Type B pancreatic cell (in vitro differentiated cells): ENCODE data around the gene UNC45A. TPM values are rescaled to one million over a fixed set of nuclear protein-coding genes. Genes with fewer than 3 reads are reported as not detected.

Source experiments
- DNase-seq: peaks from one replicate; pipeline ENCODE4 v3.0.0; 2021; ENCODE audit warnings: mixed read lengths; ENCODE audit not compliant: unreplicated experiment; ENCODE audit errors: extremely low spot score
- H3K27ac Mint-ChIP-seq: 2 replicates; pipeline ENCODE4 v1.8.0; 2021; ENCODE audit warnings: mild to moderate bottlenecking, mixed read lengths
- H3K27me3 Mint-ChIP-seq: 2 replicates; pipeline ENCODE4 v1.8.0; 2021; ENCODE audit warnings: mixed read lengths
- H3K36me3 Mint-ChIP-seq: 2 replicates; pipeline ENCODE4 v1.8.0; 2021; ENCODE audit warnings: mixed read lengths
- H3K4me1 Mint-ChIP-seq: one replicate; pipeline ENCODE4 v1.8.0; 2021; ENCODE audit warnings: mixed read lengths; ENCODE audit not compliant: unreplicated experiment
- H3K4me3 Mint-ChIP-seq: 2 replicates; pipeline ENCODE4 v1.8.0; 2021; ENCODE audit warnings: mild to moderate bottlenecking, mixed read lengths
- H3K9me3 Mint-ChIP-seq: 2 replicates; pipeline ENCODE4 v1.8.0; 2021; ENCODE audit warnings: mixed read lengths
- total RNA-seq: library from RNA; stranded (reverse); gene quantifications from 2 replicates; pipeline ENCODE4 v1.2.1, GENCODE V29; 2021; ENCODE audit warnings: low replicate concordance
- TF ChIP-seq, protein P1 (sequence below): fragments of 200-600 bp; sonication (generic); conservative IDR thresholded peaks from 2 replicates; pipeline ENCODE4 v1.5.0; 2021; ENCODE audit warnings: antibody characterized with exemption, mild to moderate bottlenecking

UNC45A gene
- total RNA-seq, 1 donor from 2014 or later, result 78.9 TPM

DNA sequence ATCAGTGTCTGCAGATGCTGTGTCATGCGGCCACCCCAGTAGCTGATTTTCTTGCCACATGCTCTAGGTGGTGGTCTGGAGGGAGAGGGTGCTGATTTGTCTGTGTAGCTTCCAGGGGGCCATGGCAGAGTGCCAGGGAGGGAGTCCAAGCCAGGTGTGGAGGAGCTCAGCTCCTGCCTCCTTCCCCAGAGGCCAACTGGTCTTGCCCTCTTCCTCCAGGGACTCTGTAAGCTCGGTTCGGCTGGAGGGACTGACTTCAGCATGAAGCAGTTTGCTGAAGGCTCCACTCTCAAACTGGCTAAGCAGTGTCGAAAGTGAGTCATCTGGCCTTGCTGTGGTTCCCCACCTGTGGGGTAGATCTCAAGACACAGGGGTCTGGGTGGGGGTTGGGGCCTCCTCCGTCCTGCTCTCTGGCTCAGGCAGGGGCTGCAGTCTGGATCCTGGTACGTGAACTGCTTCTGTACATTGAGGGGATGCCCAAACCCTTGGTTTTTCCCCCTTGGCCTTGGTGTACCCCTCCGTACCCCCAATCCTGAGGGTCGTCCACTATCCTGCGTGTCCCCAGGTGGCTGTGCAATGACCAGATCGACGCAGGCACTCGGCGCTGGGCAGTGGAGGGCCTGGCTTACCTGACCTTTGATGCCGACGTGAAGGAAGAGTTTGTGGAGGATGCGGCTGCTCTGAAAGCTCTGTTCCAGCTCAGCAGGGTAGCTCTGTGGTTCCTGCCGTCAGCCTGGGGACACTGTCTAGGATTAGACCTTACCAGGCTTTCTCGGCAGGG is 12.7 kb downstream of the UNC45A start:
- H3K4me3 Mint-ChIP-seq, result no peak overlapping the region
- H3K27me3 Mint-ChIP-seq, result no peaks in the 10 kb centered on the region
- H3K4me1 Mint-ChIP-seq, result no peaks in the 10 kb centered on the region
- H3K27ac Mint-ChIP-seq, result no peak overlapping the region
- DNase-seq, result no peak
- peaks cover 4% of the 10 kb centered on the region for H3K36me3 Mint-ChIP-seq
- no peaks in the 10 kb centered on the region for H3K9me3 Mint-ChIP-seq
- TF ChIP-seq, protein P1, sequence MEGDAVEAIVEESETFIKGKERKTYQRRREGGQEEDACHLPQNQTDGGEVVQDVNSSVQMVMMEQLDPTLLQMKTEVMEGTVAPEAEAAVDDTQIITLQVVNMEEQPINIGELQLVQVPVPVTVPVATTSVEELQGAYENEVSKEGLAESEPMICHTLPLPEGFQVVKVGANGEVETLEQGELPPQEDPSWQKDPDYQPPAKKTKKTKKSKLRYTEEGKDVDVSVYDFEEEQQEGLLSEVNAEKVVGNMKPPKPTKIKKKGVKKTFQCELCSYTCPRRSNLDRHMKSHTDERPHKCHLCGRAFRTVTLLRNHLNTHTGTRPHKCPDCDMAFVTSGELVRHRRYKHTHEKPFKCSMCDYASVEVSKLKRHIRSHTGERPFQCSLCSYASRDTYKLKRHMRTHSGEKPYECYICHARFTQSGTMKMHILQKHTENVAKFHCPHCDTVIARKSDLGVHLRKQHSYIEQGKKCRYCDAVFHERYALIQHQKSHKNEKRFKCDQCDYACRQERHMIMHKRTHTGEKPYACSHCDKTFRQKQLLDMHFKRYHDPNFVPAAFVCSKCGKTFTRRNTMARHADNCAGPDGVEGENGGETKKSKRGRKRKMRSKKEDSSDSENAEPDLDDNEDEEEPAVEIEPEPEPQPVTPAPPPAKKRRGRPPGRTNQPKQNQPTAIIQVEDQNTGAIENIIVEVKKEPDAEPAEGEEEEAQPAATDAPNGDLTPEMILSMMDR, result no peak

DNA sequence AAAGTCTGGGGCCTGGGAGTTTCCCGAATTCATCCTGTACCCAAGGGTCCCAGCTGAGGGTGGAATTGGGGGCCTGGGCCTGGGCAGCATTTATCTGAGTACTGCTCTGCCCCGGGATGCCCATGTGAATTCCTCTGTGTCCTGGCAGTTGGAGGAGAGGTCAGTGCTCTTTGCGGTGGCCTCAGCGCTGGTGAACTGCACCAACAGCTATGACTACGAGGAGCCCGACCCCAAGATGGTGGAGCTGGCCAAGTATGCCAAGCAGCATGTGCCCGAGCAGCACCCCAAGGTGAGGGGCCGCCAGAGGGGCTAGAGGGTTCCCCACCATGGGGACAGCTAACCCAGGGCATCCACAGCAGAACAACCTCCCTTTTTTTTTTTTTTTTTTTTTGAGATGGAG is 13.4 kb downstream of the UNC45A start:
- no peaks in the 10 kb centered on the region for H3K9me3 Mint-ChIP-seq
- no peaks in the 10 kb centered on the region for H3K27me3 Mint-ChIP-seq
- no peak overlapping the region for H3K27ac Mint-ChIP-seq
- peaks cover 4% of the 10 kb centered on the region for H3K36me3 Mint-ChIP-seq
- TF ChIP-seq, protein P1, result no peak
- H3K4me1 Mint-ChIP-seq, result no peaks in the 10 kb centered on the region
- DNase-seq, result no peak
- no peak overlapping the region for H3K4me3 Mint-ChIP-seq

DNA sequence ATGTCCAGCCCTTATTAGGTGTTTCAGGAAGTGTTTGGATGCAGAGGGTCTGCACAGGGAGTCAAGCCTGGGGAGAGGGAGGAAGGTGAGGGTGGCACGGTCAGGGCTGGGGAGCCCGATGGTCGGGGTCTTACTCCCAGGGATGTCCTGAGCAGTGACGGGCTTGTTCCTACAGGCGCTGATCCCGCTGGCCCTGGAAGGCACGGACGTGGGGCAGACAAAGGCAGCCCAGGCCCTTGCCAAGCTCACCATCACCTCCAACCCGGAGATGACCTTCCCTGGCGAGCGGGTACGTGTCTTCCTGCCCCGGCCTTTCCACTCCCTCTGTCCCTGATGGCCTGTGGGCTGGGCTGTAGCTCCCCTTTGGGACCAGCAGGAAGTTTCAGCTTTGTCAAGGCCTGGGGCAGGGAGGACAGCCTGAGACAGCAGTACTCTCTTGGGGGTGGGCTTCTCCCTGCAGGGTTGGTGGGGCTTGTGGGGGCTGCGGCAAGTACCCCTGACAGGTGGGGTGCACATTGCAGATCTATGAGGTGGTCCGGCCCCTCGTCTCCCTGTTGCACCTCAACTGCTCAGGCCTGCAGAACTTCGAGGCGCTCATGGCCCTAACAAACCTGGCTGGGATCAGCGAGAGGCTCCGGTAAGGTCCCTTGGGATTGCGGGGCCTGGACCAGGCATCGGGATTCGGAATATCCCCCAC is 15.0 kb downstream of the UNC45A start:
- no peak for DNase-seq
- H3K4me3 Mint-ChIP-seq, result no peak overlapping the region
- peaks cover 4% of the 10 kb centered on the region for H3K36me3 Mint-ChIP-seq

DNA sequence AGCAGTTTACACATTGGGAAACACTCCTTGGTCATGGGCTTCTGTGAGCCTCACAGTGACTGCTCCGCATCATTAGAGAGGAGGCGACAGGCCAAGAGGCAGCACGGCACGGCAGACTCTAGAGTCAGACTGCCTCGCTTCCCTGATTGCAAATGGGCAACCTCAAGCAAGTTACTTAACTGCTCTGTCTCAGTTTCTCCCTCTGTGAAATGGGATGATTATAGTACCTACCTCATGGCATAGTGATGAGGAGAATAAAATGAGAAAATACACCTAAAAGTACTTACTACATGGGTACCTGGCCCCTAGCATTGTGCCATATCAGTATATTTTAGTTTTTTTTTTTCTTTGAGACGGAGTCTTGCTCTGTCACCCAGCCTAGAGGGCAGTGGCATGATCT is 15.6 kb downstream of the UNC45A start:
- TF ChIP-seq, protein P1, result no peak
- H3K4me1 Mint-ChIP-seq, result peaks cover 1% of the 10 kb centered on the region
- no peak overlapping the region for H3K4me3 Mint-ChIP-seq
- H3K36me3 Mint-ChIP-seq, result peaks cover 4% of the 10 kb centered on the region
- DNase-seq, result no peak
- no peaks in the 10 kb centered on the region for H3K9me3 Mint-ChIP-seq
- H3K27ac Mint-ChIP-seq, result no peak overlapping the region
- H3K27me3 Mint-ChIP-seq, result no peaks in the 10 kb centered on the region

More for the DNA sequence above, 15.0 kb downstream of the UNC45A start:
- H3K27me3 Mint-ChIP-seq, result no peaks in the 10 kb centered on the region
- no peaks in the 10 kb centered on the region for H3K4me1 Mint-ChIP-seq
- TF ChIP-seq, protein P1, result no peak
- no peaks in the 10 kb centered on the region for H3K9me3 Mint-ChIP-seq
- no peak overlapping the region for H3K27ac Mint-ChIP-seq

DNA sequence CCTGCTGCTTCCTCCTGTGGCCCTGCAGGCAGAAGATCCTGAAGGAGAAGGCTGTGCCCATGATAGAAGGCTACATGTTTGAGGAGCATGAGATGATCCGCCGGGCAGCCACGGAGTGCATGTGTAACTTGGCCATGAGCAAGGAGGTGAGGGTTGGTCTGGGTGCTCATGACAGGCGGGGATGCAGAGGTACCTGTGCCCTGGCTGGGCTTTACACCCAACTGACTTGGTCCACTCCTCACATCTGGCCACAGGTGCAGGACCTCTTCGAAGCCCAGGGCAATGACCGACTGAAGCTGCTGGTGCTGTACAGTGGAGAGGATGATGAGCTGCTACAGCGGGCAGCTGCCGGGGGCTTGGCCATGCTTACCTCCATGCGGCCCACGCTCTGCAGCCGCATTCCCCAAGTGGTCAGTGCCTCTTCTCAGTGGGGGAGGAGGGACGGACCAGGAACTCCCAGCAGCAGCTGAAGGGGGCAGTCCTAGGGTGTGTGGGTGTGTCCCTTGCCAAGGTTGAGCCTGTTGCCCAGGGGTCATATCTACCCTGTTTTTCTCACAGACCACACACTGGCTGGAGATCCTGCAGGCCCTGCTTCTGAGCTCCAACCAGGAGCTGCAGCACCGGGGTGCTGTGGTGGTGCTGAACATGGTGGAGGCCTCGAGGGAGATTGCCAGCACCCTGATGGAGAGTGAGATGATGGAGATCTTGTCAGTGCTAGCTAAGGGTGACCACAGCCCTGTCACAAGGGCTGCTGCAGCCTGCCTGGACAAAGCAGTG is 18.0 kb downstream of the UNC45A start:
- no peaks in the 10 kb centered on the region for H3K9me3 Mint-ChIP-seq
- TF ChIP-seq, protein P1, result no peak
- no peak overlapping the region for H3K27ac Mint-ChIP-seq
- H3K4me1 Mint-ChIP-seq, result peaks cover 8% of the 10 kb centered on the region
- peaks cover 4% of the 10 kb centered on the region for H3K36me3 Mint-ChIP-seq
- H3K27me3 Mint-ChIP-seq, result no peaks in the 10 kb centered on the region
- H3K4me3 Mint-ChIP-seq, result peak overlapping the region; percentile 55
- no peak for DNase-seq
